HG02938 (cell line): Measurements from ENCODE around the gene PARD6B.
"Not testable (repeated sequence)": the region's sequence is repeated elsewhere in the genome, so short reads cannot be mapped to it uniquely, and the experiment has no call there.

Source experiments
- ATAC-seq: cut with Tn5 transposase; IDR thresholded peaks from one replicate; pipeline ENCODE4 v1.9.1; 2021; ENCODE audit warnings: mild to moderate bottlenecking, moderate library complexity; ENCODE audit not compliant: unreplicated experiment

PARD6B gene

GRCh38 chr20:50731055-50731929 lies at the start of gene PARD6B:
Gene PARD6B, plus strand, starts transcription at chr20:50731580. Its CDS starts 207 bp downstream, at chr20:50731787.
- peak; percentile 84 for ATAC-seq

GRCh38 chr20:50682065-50682464 lies 49.3 kb upstream of the PARD6B start:
- ATAC-seq, result no peak

- no peak for ATAC-seq
Measured at GRCh38 chr20:50682947-50683530, 48.3 kb upstream of the PARD6B start.

- no peak for ATAC-seq
Measured at GRCh38 chr20:50683570-50683969, 47.8 kb upstream of the PARD6B start.

- no peak for ATAC-seq
Measured at GRCh38 chr20:50686821-50687220, 44.6 kb upstream of the PARD6B start.

- ATAC-seq, result no peak
Measured at GRCh38 chr20:50688256-50688975, 43.0 kb upstream of the PARD6B start.

- no peak for ATAC-seq
Measured at GRCh38 chr20:50689864-50690649, 41.3 kb upstream of the PARD6B start.

GRCh38 chr20:50690650-50691572 lies 40.5 kb upstream of the PARD6B start, which contains the start of gene RIPOR3:
Gene RIPOR3, minus strand, starts transcription at chr20:50691542. Its CDS starts 414 bp downstream, at chr20:50691128.
- ATAC-seq, result no peak

GRCh38 chr20:50691573-50692551 lies 39.5 kb upstream of the PARD6B start:
- no peak for ATAC-seq

- no peak for ATAC-seq
Measured at GRCh38 chr20:50692552-50692933, 38.8 kb upstream of the PARD6B start.

- ATAC-seq, result no peak
Measured at GRCh38 chr20:50693001-50693400, 38.4 kb upstream of the PARD6B start.

GRCh38 chr20:50694379-50695134 lies 36.8 kb upstream of the PARD6B start:
- no peak for ATAC-seq

- ATAC-seq, result no peak
Measured at GRCh38 chr20:50695135-50695872, 36.1 kb upstream of the PARD6B start.

- ATAC-seq, result not testable (repeated sequence)
Measured at GRCh38 chr20:50698255-50698654, 33.1 kb upstream of the PARD6B start.

GRCh38 chr20:50699688-50700087 lies 31.7 kb upstream of the PARD6B start:
- no peak for ATAC-seq

- no peak for ATAC-seq
Measured at GRCh38 chr20:50701041-50701963, 30.1 kb upstream of the PARD6B start.
